NCI-H526 (cell line): ENCODE measurements around the gene SRXN1.
A peak's percentile ranks its signal among the peaks of the same experiment; 100 is the strongest.

Experiments
- DNase-seq, 2 experiments: peaks; one replicate each; lab custom pipeline; 2025; lab: John Stamatoyannopoulos, UW

Gene SRXN1

DNA sequence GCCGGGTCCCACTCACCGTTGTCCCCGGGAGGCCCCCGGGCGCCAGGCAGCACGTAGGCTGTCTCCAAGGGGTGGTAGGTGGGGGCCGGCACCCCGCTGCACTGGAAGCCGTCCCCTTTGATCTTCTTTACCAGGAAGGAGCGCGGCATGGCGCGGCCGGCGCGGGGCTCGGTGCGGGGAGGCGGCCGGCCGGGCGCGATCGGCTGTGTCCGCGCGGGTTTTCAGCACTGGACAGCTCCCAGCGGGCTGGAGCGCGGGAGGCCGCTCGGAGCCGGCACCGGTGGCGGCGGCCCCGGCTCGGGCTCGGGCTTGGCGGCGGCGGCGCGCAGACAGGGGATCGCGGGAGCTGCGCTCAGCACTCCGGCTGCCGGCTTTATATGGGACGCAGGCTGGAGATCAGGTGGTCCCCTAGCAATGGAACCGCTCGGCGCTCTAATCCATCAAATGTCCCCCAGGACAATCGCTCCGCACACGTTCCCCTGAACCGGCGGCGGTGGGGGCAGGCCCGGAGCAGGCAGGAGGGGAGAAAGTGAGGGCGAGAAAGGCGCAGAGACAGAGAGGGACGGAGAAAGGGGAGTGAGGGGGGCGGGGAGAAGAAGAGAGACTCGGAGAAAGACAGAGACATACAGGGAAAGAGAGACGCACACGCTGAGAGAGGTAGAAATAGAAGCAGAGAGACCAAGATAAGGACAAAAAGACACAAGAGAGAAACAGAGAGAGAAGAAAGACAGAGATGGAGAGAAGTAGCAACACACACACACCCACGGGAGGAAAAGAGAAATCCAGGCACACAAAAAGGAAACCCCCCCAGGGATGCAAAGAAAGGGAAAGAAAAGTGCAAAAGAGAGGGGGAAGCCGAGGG lies 22.7 kb upstream of the SRXN1 start, which contains the start of gene SCRT2:
Gene SCRT2 (minus strand): TSS at position 350 of the 862 bp plus-strand sequence. CDS start 201 bp downstream, at position 149.
- DNase-seq = peak; percentile 53 to 83

DNA sequence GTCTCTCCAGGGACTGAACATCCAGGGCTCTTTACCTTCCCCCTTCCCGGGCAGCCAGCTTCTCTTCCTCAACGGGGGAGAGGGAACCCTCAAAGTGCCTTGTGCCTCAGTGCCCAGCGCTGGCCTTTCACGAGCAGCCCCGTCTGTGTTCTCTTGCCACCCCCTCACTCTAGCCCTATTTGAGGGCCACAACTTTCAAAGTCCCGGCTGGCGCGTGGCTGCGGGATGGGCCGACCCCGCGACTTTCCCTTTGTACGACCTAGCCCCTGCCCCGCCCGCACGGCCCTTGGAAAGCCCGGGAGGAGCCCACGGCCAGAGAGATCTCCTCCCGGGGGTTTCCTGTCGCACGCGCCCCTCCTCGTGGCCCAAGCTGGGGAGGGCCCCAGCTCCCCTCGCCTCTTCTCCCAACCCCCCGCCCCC lies 22.0 kb upstream of the SRXN1 start:
- peak; percentile 24 to 80 for DNase-seq

DNA sequence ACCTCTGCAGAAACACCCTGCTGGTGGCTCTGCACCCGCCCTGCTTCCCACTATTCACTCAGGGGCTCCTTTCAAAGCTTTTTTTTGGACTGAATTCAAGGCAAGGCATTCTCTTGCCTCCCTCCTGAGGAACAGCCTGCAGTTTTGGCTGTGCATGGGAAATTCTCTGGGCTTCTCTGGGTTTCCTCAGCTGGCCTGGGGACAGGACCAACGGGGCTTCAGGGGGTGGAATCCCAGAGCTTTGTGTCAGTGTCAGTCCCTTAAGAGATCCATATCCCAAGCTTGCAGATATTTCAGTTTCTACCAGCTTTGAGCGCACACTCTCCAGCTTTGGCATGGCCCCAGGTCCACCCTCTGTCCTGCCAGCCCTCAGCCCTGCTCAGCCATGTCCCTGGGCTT lies 20.6 kb upstream of the SRXN1 start:
- peak in 1 of 2 experiments; percentile 42 for DNase-seq

DNA sequence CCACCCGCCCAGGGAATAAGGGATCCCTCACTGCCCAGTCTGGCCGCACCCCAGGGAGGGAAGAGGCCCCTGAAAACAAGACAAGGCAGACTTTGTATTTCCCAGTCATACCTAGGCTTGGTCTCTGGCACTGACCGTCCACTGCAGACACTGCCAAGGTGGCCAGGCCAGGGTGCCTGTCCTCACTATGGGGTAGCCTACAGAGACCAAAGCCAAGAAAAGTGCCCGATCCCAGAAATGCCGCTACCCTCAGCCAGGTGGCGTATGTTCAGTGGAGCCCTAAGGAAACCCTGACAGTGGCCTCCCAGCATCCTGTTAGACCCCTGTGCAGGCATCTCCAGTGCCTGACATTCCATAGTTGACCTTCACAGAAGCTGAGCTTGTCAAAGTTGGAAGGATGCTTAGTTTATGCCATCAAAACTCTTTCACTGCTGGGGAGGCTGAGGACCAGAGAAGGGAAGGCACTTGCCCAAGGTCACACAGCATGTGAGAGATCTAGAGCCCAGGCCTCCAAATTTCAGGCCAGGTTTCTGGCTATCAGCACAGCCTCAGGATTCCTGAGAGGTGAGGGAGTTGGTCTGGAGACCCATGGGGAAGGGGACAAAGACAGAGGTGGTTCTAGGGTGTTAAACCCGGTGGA lies 20.1 kb upstream of the SRXN1 start:
- peak; percentile 65 to 82 for DNase-seq

DNA sequence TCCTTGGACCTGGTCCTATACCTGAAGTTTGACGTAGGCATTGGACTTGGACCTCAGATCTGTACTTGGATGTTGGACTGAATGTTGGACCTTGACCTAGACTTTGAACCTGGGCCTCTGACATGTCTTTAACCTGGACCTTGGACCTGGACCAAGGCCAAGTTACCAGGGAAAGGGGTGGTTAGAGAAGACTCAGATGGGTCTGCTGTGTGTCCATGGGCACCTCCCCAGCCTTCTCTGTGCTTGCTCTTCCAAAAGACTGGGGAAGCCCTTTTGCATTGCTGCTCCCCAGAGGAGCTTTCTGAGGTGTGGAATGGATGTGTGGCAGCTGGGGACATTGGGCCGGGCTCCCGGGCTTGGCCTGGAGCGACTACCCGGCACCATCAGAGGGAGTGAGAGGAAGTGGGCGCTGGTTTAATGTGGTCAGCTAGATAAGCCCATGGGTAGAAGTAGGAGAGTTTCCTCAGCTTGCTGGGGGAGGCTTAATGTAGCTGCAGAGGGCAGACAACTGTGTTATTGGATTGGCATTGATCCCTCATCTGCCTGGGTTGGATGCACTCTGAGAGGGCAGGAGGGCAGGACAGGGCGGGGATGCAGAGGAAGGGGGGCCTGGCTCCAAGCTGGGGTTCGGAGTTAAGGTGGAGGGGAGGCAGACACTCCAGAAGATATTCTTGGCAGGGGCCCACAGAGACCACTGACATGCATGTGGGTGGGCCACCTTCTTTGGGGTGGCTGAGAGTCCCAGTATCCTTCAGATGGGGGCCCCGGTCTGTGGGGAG lies 18.4 kb upstream of the SRXN1 start:
- no peak for DNase-seq

DNA sequence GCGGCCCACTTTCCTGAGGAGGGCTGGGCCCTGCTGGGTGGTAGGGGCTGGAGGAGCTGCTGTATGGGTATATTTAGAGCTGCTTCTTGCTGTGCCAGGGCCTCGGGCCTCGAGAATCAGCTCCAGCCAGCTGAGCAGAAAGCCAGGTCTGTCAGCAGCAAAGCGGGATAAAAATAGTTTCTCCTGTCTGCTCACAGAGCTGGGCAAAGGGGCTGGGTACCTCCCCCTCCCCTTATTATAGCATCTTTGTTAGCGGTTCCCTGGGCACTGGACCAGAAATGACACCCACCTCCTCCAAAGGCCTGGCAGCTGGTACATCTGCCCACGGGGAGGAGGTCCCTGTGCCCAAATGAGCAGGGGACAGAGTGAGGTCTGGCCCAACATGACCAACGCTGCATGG lies 16.6 kb upstream of the SRXN1 start:
- no peak for DNase-seq

DNA sequence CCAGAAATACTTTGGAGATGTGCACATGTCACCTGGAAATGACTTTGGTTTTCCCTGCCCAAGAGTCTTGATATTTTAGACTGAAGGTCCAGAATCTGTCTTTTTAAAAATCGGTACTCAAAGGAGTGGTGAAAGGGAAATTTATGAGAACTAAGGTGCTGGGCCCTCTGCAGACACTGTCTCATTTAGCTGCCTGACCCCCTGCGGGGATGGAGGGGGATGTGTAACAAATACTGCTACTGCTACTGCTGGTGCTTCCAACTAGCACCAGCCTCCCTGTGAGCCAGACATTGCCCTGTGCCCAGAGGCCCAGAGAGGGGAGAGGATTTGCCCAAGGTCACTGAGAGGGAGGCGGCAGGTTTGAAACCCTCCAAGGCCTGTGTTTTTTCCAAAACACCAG lies 15.6 kb upstream of the SRXN1 start:
- DNase-seq = no peak

DNA sequence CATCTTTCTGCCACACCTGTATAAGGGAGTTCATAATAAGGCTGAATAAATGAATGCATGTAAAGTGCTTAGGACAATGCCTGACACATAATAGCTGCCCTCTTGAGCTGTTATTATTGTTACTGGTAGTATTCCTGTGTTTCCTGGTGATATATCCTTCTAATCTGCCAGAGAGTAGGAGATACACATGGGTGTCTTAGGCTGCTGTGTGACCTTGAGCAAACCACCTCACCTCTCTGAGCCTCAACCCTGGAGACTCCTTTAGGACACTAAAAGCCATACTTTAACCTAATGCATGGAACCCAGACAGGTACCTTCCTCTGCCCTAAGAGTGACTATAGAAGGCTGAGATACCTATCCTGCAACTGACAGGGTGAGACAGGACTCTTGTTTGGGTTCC lies 15.1 kb upstream of the SRXN1 start:
- DNase-seq = no peak

DNA sequence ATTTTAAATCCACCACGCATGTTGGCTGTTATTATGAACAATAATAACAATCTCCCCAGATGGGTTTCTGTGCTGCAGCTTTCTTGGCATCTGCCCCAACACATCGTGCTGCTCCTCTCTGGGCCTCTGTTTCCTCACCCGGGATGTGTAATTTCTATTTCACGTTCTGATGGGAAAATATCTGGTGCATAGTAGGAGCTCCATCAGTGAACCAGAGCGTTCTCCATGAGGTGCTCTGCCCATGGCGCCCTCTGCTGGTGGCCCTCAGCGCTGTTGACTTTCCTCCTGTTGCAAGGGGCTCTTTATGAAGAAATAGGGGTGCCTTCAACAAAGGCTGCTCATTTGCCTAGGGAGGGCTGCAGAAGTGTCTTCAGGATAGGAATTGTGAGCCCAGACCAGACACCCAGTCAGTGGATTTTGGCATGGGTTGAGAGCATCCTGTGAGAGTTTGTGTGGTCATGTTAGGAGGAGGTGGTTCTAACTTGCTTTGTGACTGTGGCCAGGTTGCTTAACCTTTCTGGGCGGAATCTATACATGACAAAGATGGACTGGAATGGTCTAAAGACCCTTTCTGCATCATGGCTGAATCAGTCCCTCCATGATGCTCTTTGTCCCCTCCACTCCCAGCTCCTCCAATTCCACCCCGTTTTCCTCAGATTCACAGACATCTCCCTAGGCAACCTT lies 14.5 kb upstream of the SRXN1 start:
- peak in 1 of 2 experiments; percentile 62 for DNase-seq

DNA sequence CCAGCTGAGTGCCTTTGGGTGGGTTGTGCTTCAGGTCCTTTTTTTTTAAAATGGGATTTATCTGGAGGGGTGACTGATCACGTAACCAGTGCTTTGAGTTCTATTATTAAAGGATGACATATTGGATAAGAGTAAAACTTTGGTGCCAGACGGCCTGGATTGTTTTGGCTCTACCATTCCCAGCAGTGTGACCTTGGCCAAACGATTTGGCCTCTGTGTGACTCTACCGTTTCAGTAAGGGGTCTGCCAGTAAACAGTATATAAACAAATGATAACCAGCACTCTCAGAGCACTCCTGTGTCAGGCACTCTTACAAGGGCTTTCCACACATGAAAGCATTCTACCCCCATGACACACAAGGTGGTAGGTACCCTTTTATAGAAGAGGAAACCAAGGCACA lies 13.9 kb upstream of the SRXN1 start:
- no peak for DNase-seq

DNA sequence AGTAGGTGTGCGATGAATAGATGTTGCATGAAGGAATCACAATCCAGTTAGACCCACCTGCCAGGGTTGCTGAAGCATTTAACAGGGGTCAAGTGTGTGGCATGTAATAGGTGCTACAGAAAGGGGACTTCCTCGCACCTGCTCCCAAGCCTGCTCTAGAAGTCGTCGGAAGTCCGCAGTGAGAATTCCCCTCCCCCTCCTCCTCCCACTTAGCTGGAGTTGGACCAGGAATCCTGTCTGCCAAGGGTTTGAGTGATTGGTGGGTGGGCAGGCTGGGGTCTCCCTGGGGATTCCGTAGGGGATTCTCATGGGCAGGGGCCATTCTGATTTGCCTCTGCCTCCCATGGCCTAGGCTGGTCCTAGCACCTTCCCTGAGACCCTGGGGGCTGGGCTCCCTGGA lies 12.3 kb upstream of the SRXN1 start:
- DNase-seq = no peak

DNA sequence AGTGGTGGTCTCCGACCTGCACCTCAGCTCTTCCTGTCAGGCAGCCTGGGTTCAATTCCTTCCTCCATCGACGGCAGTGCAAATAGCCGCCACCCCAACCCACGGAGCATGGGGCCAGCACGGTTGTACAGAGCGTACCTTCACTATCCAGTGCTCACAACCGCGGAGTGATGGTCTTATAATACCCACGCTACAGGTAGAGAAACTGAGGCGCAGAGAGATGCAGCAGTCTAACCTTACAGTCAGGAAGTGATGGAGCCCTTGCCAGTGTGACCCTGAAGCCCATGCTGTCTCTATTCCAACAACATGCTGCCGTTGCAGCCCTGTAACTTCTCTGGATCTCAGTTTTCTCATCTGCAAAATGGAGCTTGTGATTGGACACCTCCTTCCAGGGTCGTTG lies 11.6 kb upstream of the SRXN1 start:
- DNase-seq = no peak

DNA sequence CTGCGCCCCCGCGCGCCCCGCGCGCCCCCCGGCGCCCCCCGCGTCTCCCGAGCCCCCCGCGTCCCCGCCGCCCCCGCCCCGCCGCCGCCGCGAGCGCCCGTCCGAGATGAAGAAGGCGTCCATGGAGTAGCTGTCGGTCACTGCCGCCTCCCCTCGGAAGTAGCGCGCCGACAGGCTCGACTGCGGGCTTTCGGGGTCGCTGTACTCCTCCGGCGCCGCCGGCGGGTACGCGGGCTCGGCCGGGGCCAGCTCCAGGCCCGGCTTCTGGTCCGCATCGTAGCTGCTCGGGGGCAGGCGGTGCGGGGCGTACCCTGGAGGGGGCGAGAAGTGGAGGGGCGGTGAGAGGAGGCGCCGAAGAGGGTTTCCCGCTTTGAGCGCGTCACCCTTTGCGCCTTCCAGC lies 11.2 kb upstream of the SRXN1 start:
- DNase-seq = no peak

DNA sequence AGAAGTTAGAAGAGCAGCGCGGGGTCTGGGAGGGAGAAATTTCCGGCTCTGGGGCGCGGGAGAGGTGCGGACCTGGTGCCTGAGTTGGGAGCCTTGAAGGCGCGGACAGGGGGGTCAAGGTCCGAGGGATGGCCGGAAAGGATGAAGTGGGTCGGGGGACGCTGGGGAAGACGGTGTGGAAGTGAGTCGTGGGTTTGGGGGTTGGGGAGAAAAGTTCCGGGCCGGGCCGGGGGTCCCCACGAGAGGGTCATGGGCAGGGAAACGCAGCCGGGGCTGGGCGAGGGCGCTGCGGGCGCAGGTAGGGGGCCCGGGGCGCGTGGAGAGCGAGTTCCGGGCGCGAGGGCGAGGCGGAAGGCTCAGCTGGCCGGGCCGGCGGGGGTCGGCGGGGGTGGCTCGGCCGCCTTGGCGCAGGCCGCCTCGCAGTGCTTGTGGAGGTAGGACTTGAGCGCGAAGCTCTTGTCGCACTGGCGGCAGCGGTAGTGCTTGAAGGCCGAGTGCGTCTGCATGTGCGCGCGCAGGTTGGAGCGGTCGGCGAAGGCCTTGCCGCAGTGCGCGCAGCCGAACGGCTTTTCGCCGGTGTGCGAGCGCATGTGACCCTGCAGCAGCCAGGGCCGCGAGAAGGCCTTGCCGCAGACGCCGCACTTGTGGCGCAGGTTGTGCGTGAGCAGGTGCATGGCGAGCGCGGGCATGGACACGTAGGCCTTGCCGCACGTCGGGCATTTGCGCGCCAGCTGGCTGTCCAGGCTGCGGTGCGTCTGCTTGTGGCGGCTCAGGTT lies 10.5 kb upstream of the SRXN1 start:
- DNase-seq = peak in 1 of 2 experiments; percentile 70

DNA sequence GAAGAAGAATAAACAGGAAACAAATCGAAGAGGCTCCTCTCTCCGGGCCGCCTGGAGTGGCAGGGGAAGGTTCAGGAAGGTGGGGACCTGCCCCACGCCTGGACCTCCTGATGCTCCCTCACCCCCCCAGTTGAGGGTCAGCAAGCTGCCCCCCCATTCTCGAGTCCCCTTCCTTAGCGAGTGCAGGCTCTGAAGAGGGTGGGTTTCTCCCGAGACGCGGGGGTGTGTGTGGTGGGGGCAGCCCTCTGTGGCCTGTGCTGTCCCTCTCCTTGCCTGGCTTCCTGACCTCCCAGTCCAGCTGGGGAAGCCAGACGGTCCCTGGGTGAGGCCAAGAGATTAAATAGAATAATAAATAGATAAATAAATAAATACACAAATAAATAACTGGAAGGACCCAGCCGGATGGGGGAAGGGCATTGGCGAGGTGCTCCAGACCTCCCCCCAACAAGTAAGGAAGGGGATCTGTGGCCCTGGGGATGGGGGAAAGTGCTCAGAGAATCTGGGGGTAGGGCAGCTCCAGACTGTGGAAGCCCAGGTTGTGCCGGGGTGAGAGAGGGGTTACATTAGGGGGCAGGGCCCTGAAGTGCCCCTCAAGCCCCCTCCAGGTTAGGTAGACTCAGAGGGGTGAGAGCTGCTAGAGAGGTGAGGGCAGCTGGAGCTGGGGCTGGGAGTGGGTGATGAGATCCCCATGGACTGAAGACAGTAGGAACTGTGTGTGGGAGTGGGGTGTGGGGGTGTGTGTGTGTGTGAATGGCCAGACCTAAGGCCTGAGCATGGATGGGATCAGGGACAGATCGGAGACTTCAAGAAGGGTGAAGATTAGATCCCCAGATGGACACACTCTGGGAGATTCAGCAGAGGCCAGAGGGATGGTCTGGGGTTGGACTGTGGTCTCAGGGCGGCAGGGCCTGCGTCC lies 9.5 kb upstream of the SRXN1 start:
- DNase-seq = no peak

DNA sequence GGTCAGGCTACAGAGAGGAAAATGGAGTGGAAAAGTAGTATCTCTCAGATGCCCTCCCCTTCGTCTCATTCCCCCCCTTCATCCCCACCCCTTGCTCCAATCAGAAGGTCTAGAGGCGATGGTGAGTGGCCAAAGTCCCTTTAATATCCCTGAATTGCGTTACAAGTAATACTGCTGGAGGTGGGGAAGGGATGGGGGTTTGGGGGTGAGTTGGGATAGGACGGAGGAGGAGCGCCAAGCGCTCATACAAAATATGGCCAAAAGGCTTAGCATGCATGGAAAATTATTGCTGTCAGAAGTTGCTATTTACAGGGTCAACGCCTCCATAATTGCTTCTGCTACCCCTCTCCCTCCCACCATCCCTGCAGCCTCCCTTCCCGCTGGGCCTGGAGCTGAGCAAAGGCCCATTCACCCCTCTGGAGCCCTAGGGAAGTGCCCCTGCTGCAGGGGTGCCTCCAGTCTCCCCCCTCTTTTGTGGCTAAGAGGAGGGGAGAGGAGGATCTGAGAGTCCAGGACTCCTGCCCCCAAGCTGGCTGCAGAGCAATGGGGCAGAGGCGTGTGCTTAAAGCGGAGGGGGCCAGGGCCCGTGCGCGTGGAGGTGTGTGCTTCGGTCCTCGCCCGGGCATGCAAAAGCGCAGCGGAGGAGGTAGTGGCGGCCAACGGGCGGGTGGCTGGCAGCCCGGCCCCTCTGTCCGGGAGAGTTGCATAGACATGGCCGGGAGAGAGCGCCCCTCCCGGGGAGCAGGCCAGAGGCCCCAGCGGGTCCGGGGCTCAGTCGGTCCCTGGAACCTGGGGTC lies 8.7 kb upstream of the SRXN1 start:
- peak in 1 of 2 experiments; percentile 81 for DNase-seq

DNA sequence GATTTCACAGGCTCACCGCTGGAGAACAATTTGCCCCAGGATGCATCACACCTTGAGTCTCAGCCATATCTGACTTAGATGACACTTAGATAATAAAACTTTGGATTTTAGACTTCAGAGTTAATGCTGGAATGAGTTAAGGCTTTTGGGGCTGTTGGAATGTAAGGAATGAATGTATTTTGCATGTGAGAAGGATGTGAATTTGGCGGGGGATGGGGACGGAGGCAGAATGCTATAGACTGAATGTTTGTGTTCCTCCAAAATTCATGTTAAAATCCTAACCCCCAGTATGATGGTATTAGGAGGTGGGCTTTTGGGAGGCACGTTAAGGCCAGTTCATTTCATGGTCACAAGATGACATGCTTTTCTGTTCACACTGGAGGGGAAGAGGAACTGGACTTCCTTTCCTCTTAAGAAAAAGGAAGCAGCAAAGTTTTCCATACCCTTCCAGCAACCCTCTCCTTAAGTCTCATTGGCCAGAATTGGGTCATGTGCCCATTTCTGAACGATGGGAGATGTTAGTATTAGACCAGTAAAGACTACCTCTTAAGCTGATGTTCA lies 5.8 kb upstream of the SRXN1 start:
- DNase-seq = no peak

DNA sequence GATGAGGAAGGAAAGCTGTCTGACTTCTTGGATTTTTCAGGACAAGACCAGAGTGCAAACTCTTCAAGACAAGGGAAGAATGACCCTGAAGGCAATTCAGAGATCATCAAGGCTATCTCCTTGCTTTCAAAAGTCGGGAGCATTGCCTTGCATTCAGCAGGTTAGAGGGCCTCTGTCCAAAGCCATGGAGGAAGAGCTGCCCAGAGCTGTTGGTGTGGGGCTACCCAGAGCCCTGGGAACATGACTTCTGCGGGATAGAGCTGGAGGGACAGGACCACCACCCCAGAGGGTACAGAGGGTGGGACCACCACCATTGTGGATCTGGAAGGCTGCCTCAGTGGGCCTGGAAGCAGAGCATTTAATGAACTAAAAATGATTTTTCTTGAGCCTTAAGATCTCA lies 5.2 kb upstream of the SRXN1 start:
- DNase-seq = no peak
